Caco-2 (cell line): ENCODE measurements around the gene SNN. TPM values are rescaled to one million over a fixed set of nuclear protein-coding genes. Genes with fewer than 3 reads are reported as not detected.

Source experiments
- BruUV-seq: library from RNA; stranded (reverse); fragments of 400-500 nt; replicated peaks from 2 replicates; lab custom pipeline; 2021; lab: Mats Ljungman, UMichigan
- CTCF ChIA-PET: fragments of 300-600 bp; sonication (Branson Sonifier 250); formaldehyde crosslinking; loops from one replicate; lab custom pipeline; 2022; ENCODE audit warnings: antibody characterized with exemption; lab: Charles Lee
- POLR2A ChIA-PET: fragments of 300-600 bp; sonication (Branson Sonifier 250); formaldehyde crosslinking; loops from one replicate; lab custom pipeline; 2022; ENCODE audit warnings: antibody characterized with exemption; lab: Charles Lee
- DNase-seq, 2 experiments: peaks; one replicate each; pipeline versions ENCODE4 v3.0.0 to v3.0.0-alpha.2; 2020 to 2022
- H3K27me3 ChIP-seq: replicated peaks from 2 replicates; pipeline ENCODE4 v1.6.0; 2011; ENCODE audit warnings: low read length; ENCODE audit not compliant: control insufficient read depth, insufficient read depth
- H3K36me3 ChIP-seq: 2 replicates; pipeline ENCODE4 v1.5.1; 2011; ENCODE audit warnings: low read length; ENCODE audit not compliant: control insufficient read depth, insufficient read depth
- H3K4me1 ChIP-seq: fragments of 250-450 bp; sonication (Bioruptor Pico); 2 replicates; pipeline ENCODE4 v1.5.1; 2020; ENCODE audit warnings: mild to moderate bottlenecking
- H3K4me3 ChIP-seq: 2 replicates; pipeline ENCODE4 v1.5.1; 2011; ENCODE audit warnings: low read depth, mild to moderate bottlenecking, control low read depth, low read length
- H3K9me3 ChIP-seq: fragments of 250-450 bp; sonication (Bioruptor Pico); 2 replicates; pipeline ENCODE4 v1.5.1; 2020; ENCODE audit warnings: mild to moderate bottlenecking, moderate library complexity
- H3K27ac Mint-ChIP-seq: one replicate; pipeline ENCODE4 v1.8.0; 2022; ENCODE audit warnings: mixed read lengths; ENCODE audit not compliant: unreplicated experiment
- H3K27me3 Mint-ChIP-seq: one replicate; pipeline ENCODE4 v1.8.0; 2022; ENCODE audit warnings: mixed read lengths; ENCODE audit not compliant: insufficient read depth, unreplicated experiment
- H3K36me3 Mint-ChIP-seq: one replicate; pipeline ENCODE4 v1.8.0; 2022; ENCODE audit warnings: mild to moderate bottlenecking, mixed read lengths; ENCODE audit not compliant: insufficient read depth, unreplicated experiment
- H3K4me1 Mint-ChIP-seq: one replicate; pipeline ENCODE4 v1.8.0; 2022; ENCODE audit warnings: low read depth, mixed read lengths; ENCODE audit not compliant: unreplicated experiment
- H3K4me3 Mint-ChIP-seq: one replicate; pipeline ENCODE4 v1.8.0; 2022; ENCODE audit warnings: mild to moderate bottlenecking, moderate library complexity, mixed read lengths; ENCODE audit not compliant: unreplicated experiment
- H3K9me3 Mint-ChIP-seq: one replicate; pipeline ENCODE4 v1.8.0; 2022; ENCODE audit warnings: mixed read lengths; ENCODE audit not compliant: unreplicated experiment
- CTCF ChIP-seq, 2 experiments: fragments of 200-600 bp in 1 of 2; IDR thresholded peaks; 1 replicate in 1 of 2; 2 replicates in 1 of 2; pipeline versions ENCODE4 v1.5.1 to v1.8.0; 2011 to 2022; ENCODE audit warnings: antibody characterized with exemption in 1 of 2, control low read depth in 1 of 2, inconsistent platforms in 1 of 2, low read depth in 1 of 2, low read length in 1 of 2, mild to moderate bottlenecking in 1 of 2, moderate library complexity in 1 of 2; ENCODE audit not compliant: insufficient read depth in 1 of 2, severe bottlenecking in 1 of 2, unreplicated experiment in 1 of 2
- intact Hi-C: fragments of 100-400 bp; cut with micrococcal nuclease; formaldehyde crosslinking; loops from one replicate; pipeline ENCODE4 v1.10.0; 2022; ENCODE audit not compliant: unreplicated experiment
- total RNA-seq: library from RNA; stranded (reverse); gene quantifications from 2 replicates; pipeline ENCODE4 v1.2.3, GENCODE V29; 2022

Gene SNN
- total RNA-seq, 1 experiment from 2014 or later: 12.8 TPM

GRCh38 chr16:11697319-11697718, 29.1 kb downstream of the SNN start:
- Histone ChIP-seq H3K4me3 (no peak overlapping the region), H3K36me3 (peaks cover 4% of the 10 kb centered on the region; the same call in 1 of the 2 replicates), H3K4me1 (peaks cover 10% of the 10 kb centered on the region; the same call in 1 of the 2 replicates), H3K27me3 (no peaks in the 10 kb centered on the region), H3K9me3 (no peaks in the 10 kb centered on the region)
- ChIA-PET POLR2A (no interaction called here), CTCF (interaction anchor here (0.6 kb wide), 1 partner anchor 116 kb away, joined by 3 read pairs; no protein-coding TSS in a partner anchor)
- BruUV-seq: no TSS peak
- H3K36me3 Mint-ChIP-seq: peaks cover 36% of the 10 kb centered on the region
- H3K4me3 Mint-ChIP-seq: no peak overlapping the region
- no peak for DNase-seq
- intact Hi-C loops: no loop called here
- no peak overlapping the region for H3K27ac Mint-ChIP-seq
- H3K4me1 Mint-ChIP-seq: peaks cover 11% of the 10 kb centered on the region
- TF ChIP-seq CTCF (IDR thresholded peaks at IDR 0.05; ENCODE audit: insufficient read depth in 1 of 2, low read depth in 1 of 2, low read length in 1 of 2, severe bottlenecking in 1 of 2, unreplicated experiment in 1 of 2): no peak
- no peaks in the 10 kb centered on the region for H3K9me3 Mint-ChIP-seq
- no peaks in the 10 kb centered on the region for H3K27me3 Mint-ChIP-seq

GRCh38 chr16:11698271-11698689, 30.0 kb downstream of the SNN start:
- Histone ChIP-seq H3K4me1 (peaks cover 10% of the 10 kb centered on the region; the same call in 1 of the 2 replicates), H3K27me3 (no peaks in the 10 kb centered on the region), H3K4me3 (no peak overlapping the region), H3K36me3 (peaks cover 4% of the 10 kb centered on the region; the same call in 1 of the 2 replicates), H3K9me3 (no peaks in the 10 kb centered on the region)
- TF ChIP-seq CTCF (IDR thresholded peaks at IDR 0.05; ENCODE audit: insufficient read depth in 1 of 2, low read depth in 1 of 2, low read length in 1 of 2, severe bottlenecking in 1 of 2, unreplicated experiment in 1 of 2): no peak
- no TSS peak for BruUV-seq
- no peak overlapping the region for H3K27ac Mint-ChIP-seq
- peaks cover 11% of the 10 kb centered on the region for H3K4me1 Mint-ChIP-seq
- H3K4me3 Mint-ChIP-seq: no peak overlapping the region
- no peak for DNase-seq
- intact Hi-C loops: no loop called here
- CTCF ChIA-PET: interaction anchor here (0.6 to 1.1 kb wide), 2 partner anchors 99 to 115 kb away, joined by 3 read pairs; partner anchors contain the start of gene ZC3H7A
- no peaks in the 10 kb centered on the region for H3K9me3 Mint-ChIP-seq
- peaks cover 36% of the 10 kb centered on the region for H3K36me3 Mint-ChIP-seq
- POLR2A ChIA-PET: no interaction called here
- H3K27me3 Mint-ChIP-seq: no peaks in the 10 kb centered on the region

DNA sequence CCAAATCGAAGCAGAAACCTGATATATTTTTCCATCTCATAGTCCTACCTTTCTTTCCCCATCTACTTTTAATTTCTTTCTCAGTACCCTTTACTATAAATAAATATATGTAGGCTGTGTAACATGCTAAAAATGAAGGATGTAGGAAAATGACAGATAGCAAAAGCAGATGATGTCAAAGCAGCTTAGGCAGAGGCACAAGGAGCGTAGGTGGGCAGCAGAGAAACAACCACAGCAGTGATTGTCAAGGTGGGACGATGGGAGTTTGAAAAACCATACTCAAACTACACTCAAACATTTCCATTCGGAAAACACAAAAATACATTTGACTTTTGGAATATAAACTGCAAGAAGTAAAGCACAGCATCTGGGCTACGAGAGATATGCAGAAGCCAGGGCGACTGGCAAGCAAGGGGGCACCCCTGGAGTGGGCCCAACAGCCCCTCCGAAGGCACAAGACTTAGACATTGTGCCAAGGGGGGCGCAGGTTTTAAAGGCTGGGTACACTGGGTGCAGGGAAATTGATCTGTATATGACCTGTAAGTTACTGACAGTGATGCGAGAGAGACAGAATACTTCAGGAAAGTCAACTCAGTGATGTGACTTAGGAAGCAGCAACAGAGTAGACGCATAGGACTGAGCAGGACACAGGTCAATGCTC, 31.1 kb downstream of the SNN start:
- Mint-ChIP-seq H3K9me3 (no peaks in the 10 kb centered on the region), H3K36me3 (peaks cover 36% of the 10 kb centered on the region), H3K27me3 (no peaks in the 10 kb centered on the region), H3K27ac (no peak overlapping the region), H3K4me1 (peaks cover 11% of the 10 kb centered on the region), H3K4me3 (no peak overlapping the region)
- BruUV-seq: no TSS peak
- Histone ChIP-seq H3K4me1 (peaks cover 10% of the 10 kb centered on the region; the same call in 1 of the 2 replicates), H3K9me3 (no peaks in the 10 kb centered on the region), H3K36me3 (peaks cover 4% of the 10 kb centered on the region; the same call in 1 of the 2 replicates), H3K27me3 (no peaks in the 10 kb centered on the region), H3K4me3 (no peak overlapping the region)
- CTCF ChIA-PET: interaction anchor here (0.9 kb wide), 1 partner anchor 63 kb away, joined by 3 read pairs; no protein-coding TSS in a partner anchor
- no peak for DNase-seq
- TF ChIP-seq CTCF (IDR thresholded peaks at IDR 0.05; ENCODE audit: insufficient read depth in 1 of 2, low read depth in 1 of 2, low read length in 1 of 2, severe bottlenecking in 1 of 2, unreplicated experiment in 1 of 2): no peak
- POLR2A ChIA-PET: no interaction called here
- intact Hi-C loops: no loop called here
